Epithelial cell of esophagus (primary cell): Measurements from ENCODE around the gene FSTL5.

Source experiments
- DNase-seq: peaks from one replicate; pipeline ENCODE4 v3.0.0; 2010; ENCODE audit warnings: low read depth
- H3K4me3 ChIP-seq: 2 replicates; pipeline ENCODE4 v1.5.1; 2011; ENCODE audit warnings: mild to moderate bottlenecking, low read length, control low read depth
- CTCF ChIP-seq: IDR thresholded peaks from 2 replicates; pipeline ENCODE4 v1.5.1; 2011; ENCODE audit warnings: low read depth, mild to moderate bottlenecking, low read length, control low read depth, inconsistent platforms; ENCODE audit not compliant: insufficient read depth; ENCODE audit errors: missing control alignments

FSTL5 gene

GRCh38 chr4:161992317-161992716 is 171.5 kb downstream of the FSTL5 start:
- no peak for TF ChIP-seq CTCF
- no peak overlapping the region for H3K4me3 ChIP-seq
- DNase-seq = no peak

- DNase-seq = no peak
- H3K4me3 ChIP-seq = no peak overlapping the region
- TF ChIP-seq CTCF = no peak
These were observed 172.0 kb downstream of the FSTL5 start for GRCh38 chr4:161991811-161992210.

- TF ChIP-seq CTCF = no peak
- peak; percentile 80 for DNase-seq
- H3K4me3 ChIP-seq = no peak overlapping the region
These were observed 173.1 kb downstream of the FSTL5 start for GRCh38 chr4:161990721-161991120.

GRCh38 chr4:161988946-161989345 is 174.9 kb downstream of the FSTL5 start:
- H3K4me3 ChIP-seq = no peak overlapping the region
- DNase-seq = no peak
- no peak for TF ChIP-seq CTCF

- TF ChIP-seq CTCF = no peak
- DNase-seq = no peak
- H3K4me3 ChIP-seq = no peak overlapping the region
These were observed 176.2 kb downstream of the FSTL5 start for GRCh38 chr4:161987611-161988010.

- TF ChIP-seq CTCF = peak; percentile 36
- DNase-seq = peak; percentile 32
- no peak overlapping the region for H3K4me3 ChIP-seq
These were observed 211.4 kb downstream of the FSTL5 start for GRCh38 chr4:161952382-161952781.

GRCh38 chr4:161949946-161950725 is 213.7 kb downstream of the FSTL5 start:
- peak; percentile 65 for DNase-seq
- TF ChIP-seq CTCF = no peak
- H3K4me3 ChIP-seq = no peak overlapping the region
